HG03139 (cell line): ENCODE results near the gene AGO3.
A peak's percentile ranks its signal among the peaks of the same experiment; 100 is the strongest.
"Not testable (repeated sequence)": the region's sequence is repeated elsewhere in the genome, so short reads cannot be mapped to it uniquely, and the experiment has no call there.

Experiments used
- ATAC-seq: cut with Tn5 transposase; IDR thresholded peaks from one replicate; pipeline ENCODE4 v1.9.1; 2021; ENCODE audit not compliant: unreplicated experiment

AGO3 gene

GRCh38 chr1:35924838-35925237 lies 6.1 kb upstream of the AGO3 start:
- ATAC-seq = no peak

DNA sequence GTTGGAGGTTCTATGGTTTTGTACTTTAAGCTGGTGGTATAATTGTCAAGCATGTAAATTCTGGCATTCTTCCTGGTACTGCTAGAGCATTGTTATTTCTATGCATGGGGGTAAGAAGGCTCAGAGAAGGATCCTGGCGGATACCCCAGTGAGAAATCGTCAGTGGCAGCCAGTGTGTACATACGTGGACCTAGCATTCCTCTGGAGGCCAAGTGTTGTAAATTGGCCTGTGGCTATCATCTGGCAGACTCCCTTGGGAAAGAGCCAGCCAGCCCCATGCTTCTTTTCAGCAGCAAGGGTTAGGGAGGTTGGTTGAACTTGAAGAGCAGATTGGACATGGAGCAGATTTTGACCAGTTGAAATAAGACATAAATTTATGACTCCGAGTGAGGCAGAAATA lies 5.2 kb upstream of the AGO3 start:
- ATAC-seq = no peak

DNA sequence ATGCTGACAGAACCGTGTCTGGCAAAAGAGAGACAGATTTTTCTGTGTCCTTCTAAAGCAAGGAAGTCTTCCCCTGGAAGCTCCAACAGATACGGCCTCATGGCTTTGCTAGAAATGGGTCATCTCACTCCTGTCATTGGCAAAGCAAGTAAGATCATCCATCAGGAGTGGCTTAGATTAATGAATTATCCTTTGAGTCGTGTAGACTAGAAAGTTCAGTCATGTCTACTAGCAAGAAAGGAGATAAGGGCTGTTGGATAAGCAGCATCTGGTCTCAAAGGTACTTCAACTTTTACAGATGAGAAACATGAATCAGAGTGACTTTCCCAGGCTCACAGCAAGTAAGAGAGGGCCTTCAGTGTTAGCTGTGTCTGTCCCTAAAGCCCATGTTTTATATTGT lies 3.4 kb upstream of the AGO3 start:
- ATAC-seq = no peak

DNA sequence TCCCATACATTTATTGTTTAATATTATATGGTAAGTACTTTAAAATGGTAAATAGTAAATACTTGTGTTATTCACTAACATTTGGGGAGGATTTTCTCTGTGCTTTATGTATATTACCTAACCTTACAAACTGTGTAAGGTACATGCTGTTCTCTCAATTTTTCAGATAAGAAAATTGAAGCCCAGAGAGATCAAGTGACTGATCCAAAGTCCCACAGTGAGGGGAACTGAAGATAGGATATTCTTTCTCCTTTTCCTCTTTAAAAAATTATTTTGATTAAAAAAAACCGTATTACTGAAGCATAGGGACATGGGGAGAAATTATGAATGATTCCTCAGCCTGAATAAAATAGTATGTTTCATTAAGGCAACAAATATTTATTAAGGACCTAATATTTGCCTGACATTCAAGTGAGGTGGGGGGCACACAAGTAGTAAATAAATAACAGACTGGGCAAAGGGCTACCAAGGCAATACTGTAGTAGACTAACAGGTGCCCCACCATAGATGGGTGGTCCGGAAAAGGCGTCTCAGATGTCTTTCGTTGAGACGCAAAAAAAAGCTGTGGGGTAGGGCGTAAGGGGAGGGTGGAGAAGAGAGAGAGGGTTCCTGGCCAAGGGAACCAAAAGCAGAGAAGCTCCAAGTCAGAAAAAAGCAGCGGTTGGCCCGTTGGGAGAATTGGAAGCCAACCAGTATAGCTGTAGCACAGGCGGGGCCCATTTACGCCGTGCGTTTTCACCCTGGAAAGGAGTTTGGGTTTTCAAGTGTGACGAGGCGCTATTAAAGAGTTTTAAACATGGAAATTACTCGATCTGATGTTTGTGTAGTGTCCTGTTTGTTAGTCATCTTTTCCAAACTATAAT lies 944 bp upstream of the AGO3 start:
- no peak for ATAC-seq

DNA sequence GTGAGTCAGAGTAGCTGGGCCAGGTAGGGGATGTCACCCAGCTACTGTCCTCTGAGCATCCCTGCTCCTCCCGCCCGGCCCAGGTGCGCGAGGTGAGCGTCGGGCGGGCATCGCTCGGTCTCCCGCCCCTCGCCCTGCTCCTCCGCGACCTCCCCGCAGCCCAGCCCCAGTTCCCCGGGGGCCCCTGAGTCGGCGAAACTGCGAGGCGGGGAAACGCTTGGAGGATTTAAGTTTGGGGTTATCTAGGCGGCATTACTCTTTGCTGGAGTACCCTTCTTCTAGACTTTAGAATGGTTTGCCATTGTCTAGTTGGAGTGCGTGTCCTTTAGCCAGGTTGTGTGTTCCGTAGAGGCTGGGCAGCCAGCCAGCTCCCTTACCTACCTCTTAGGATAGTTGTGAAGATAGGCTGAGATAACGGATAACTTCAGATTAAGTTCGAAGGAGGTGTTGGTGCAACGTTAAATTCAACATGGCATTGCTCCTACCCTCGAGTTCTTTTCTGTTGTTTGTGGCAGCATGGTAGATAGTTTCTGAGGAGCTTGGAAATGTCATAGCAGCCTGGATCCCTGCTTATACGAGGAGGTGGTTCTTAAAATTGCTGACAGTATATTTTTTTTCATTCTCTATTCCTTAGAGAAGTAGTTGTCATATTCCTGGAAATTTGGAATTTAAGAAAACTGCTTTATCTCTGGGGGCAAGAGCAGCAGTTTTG lies 697 bp downstream of the AGO3 start:
- ATAC-seq = peak; percentile 28

DNA sequence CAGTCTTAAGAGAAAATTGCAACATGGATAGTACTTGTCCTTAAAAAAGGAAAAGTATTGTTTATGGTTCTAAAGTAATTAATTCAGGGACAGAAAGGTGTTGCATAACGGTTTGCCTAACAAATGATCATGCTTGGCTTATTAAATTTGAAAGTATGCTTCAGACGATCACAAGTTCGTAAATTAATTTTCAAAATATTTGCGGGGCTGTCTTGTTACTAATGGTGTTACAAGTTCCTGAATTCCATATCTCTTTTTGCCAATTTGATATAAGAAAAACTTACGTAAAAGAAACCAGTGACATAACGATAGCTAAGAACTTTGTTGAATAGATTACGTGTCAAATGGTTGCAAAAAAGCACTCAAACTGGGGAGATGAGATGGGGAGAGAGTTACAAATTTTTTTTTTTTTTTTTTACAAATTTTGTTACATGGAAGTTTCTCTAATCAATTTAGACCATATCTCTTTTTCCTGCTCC lies 1.3 kb downstream of the AGO3 start:
- ATAC-seq = no peak

DNA sequence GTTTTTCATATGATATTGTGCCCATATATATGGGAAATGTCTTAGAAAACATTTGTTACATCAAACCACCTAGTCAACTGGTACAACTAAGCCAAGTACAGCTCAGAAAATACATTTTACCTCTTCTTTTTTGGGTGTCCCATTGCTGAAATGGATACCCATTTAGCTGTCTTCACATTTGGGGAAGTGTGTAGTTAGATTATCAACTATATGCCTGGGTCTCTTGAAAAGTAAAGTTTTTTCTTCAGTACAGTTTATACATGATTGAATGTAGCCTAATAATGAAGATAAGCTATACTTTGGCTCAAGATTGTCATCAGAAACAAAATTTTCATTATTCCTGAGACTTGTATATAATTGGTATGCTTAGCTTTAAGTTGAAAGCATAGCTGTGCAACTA lies 2.0 kb downstream of the AGO3 start:
- no peak for ATAC-seq

DNA sequence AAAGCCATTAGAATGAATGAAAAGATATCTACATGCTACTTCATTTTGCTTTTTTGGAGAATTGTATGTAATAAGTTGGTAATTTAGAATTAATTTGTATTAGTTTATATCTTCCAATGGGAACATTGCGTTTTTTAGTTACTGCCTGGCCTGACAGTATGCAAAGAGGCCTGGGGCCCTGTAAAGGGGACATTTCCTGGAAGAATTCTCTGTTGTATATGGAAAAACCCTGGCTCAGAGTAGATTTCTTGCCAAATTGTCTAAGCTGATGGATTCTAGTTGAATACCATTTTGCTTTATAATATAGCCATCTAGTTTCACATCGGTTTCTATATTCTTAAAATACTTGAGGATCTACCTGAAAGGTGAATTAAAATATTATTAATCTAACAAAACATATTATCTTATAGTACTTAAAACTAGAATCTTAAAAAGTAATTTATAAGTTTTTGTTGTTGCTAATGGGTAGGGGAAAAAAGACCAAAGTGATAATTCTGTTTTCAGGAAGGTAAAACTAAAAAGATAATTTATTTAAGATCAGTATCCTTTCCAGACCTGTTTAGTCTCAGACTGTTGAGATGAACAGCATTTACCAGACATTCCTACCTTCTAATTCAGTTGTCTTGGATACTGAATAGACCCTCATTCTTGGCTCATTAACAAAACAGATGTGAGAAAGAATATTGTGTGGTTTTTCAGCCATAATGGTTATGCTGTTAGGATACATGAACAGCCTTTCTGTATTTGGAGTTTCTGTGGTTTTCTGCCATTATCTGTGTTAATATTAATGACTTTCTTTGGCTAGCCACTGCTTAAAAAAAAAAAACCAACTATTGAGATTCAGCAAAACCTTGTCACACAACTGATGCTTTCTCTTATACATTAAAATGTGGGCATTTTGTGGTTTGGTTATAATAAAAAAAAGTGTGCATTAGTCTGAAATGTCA lies 4.8 kb downstream of the AGO3 start:
- ATAC-seq = no peak

- no peak for ATAC-seq
These were observed 5.9 kb downstream of the AGO3 start for GRCh38 chr1:35936838-35937237.

- no peak for ATAC-seq
These were observed 8.6 kb downstream of the AGO3 start for GRCh38 chr1:35939484-35939883.

- no peak for ATAC-seq
These were observed 14.4 kb downstream of the AGO3 start for GRCh38 chr1:35945327-35945726.

DNA sequence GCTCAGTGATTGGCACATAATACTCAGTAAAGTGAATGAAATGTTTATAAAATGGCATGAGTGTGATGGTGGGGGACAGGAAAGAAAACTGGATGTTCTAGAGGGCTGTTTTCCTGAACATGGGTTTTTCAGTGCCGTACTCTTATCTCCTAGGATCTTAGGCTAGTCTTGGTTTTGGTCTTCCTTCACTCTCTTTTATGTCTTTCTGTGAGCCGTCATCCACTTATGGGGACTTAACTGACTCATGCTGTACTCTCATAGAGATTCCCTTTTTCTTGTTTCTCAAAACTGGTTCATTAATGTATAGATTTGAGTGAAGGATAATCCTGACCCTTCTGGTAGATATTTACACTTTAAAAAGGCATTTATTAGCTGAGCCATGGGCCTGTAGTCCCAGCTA lies 16.6 kb downstream of the AGO3 start:
- no peak for ATAC-seq

GRCh38 chr1:35958558-35958957 lies 27.7 kb downstream of the AGO3 start:
- ATAC-seq = no peak

- no peak for ATAC-seq
These were observed 28.4 kb downstream of the AGO3 start for GRCh38 chr1:35959304-35959703.

DNA sequence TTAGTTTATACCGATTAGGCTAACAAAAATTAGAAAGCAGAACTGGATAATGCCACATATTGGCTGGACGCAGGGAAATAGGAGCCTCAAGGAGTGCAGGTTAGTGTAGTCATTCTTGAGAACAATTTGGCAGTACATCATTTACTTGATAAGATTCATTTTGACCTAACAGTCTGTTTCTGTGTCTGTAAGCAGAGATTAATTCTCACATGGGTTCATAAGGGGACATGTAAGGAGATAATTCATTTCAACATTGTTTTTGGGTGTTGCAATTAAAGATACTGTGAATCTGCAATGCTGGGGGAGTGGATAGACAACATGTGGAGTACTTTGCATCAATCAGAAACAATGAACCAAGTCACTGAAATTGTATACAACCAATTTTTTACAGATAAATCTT lies 32.0 kb downstream of the AGO3 start:
- ATAC-seq = no peak

DNA sequence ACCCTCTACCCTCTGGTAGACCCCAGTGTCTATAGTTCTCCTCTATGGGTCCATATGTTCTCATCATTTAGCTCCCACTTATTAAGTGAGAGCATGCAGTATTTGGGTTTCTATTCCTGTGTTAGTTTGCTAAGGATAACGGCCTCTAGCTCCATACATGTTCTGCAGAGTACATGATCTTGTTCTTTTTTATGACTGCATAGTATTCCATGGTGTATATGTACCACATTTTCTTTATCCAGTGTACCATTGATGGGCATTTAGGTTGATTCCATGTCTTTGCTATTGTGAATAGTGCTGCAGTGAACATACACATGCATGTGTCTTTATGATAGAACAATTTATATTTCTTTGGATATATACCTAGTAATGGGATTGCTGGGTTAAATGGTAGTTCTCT lies 33.4 kb downstream of the AGO3 start:
- ATAC-seq = not testable (repeated sequence)

- ATAC-seq = no peak
These were observed 37.5 kb downstream of the AGO3 start for GRCh38 chr1:35968396-35968795.

- no peak for ATAC-seq
These were observed 40.7 kb downstream of the AGO3 start for GRCh38 chr1:35971601-35972000.

DNA sequence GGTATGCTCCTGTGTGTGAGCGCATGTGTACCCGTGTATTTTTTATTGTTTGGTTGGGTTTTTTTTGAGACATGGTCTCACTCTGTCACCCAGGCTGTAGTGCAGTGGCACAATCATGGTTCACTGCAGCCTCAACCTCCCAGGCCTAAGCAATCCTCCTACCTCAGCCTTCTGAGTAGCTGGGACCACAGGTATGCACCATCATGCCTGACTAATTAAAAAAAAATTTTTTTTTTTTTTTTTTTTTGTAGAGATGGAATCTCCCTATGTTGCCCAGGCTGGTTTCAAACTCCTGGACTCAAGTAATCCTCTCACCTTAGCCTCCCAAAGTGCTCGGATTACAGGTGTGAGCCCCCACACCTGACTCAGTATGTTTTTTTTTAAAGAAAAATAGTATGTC lies 41.7 kb downstream of the AGO3 start:
- ATAC-seq = not testable (repeated sequence)

- no peak for ATAC-seq
These were observed 49.2 kb downstream of the AGO3 start for GRCh38 chr1:35980090-35980489.

GRCh38 chr1:35988237-35988636 lies 57.3 kb downstream of the AGO3 start:
- no peak for ATAC-seq
